Omental fat pad (tissue), 4 donors: ENCODE results near the gene ECI2. TPM values are rescaled to one million over a fixed set of nuclear protein-coding genes. Genes with fewer than 3 reads are reported as not detected.
A peak's percentile ranks its signal among the peaks of the same experiment; 100 is the strongest.

Source experiments
- ATAC-seq: fragments of 150-250 bp; one replicate; pipeline ENCODE4 v1.9.1; 2016; ENCODE audit warnings: mild to moderate bottlenecking, moderate library complexity; ENCODE audit not compliant: low FRiP score
- DNase-seq: peaks from one replicate; pipeline ENCODE4 v3.0.0-alpha.2; 2019; ENCODE audit warnings: low spot score
- total RNA-seq, 4 donors: library from RNA; depleted of rRNA; stranded (reverse); fragments of >200 nt; gene quantifications; one replicate each; pipeline ENCODE4 v1.1.0, GENCODE V29; 2016
- TF ChIP-seq, protein P1 (sequence below), 3 donors: fragments of 450-650 bp; IDR thresholded peaks; one replicate each; pipeline ENCODE4 v1.5.1; 2016 to 2017; ENCODE audit warnings: antibody characterized with exemption in 3 of 3, mild to moderate bottlenecking in 3 of 3, moderate library complexity in 2 of 3

Gene ECI2
- total RNA-seq, 4 donors from 2014 or later, result 48.8 to 82.2 (median 69.1) TPM

- ATAC-seq (no peak), DNase-seq (no peak)
- TF ChIP-seq, protein P1, sequence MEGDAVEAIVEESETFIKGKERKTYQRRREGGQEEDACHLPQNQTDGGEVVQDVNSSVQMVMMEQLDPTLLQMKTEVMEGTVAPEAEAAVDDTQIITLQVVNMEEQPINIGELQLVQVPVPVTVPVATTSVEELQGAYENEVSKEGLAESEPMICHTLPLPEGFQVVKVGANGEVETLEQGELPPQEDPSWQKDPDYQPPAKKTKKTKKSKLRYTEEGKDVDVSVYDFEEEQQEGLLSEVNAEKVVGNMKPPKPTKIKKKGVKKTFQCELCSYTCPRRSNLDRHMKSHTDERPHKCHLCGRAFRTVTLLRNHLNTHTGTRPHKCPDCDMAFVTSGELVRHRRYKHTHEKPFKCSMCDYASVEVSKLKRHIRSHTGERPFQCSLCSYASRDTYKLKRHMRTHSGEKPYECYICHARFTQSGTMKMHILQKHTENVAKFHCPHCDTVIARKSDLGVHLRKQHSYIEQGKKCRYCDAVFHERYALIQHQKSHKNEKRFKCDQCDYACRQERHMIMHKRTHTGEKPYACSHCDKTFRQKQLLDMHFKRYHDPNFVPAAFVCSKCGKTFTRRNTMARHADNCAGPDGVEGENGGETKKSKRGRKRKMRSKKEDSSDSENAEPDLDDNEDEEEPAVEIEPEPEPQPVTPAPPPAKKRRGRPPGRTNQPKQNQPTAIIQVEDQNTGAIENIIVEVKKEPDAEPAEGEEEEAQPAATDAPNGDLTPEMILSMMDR (IDR thresholded peaks at IDR 0.05), result no peak
These were observed 5.9 kb downstream of the ECI2 start for GRCh38 chr6:4129446-4129845.

- ATAC-seq (no peak), DNase-seq (no peak)
- TF ChIP-seq, protein P1 (IDR thresholded peaks at IDR 0.05), result no peak
These were observed 6.6 kb downstream of the ECI2 start for GRCh38 chr6:4128748-4129147.

DNA sequence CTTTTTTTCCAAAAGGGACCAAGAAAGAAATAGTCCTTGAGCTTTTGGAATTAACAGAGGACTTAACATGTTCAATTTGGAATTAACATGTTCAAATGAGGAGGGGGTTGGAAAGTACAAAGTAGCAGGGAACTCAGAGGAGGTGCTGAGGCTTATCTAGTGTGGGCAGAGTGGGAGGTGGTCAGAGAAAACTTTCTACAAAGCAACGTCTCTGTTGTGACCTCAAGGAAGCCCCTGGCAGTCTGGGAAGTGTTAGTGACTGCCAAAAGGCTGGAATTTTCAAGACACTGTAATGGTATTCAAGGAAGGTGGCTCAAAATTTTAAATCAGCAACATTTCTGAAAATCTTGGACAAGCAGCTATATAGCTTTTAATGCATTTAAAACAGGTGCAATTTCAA is 7.3 kb downstream of the ECI2 start:
- TF ChIP-seq, protein P1 (IDR thresholded peaks at IDR 0.05), result no peak
- DNase-seq (no peak), ATAC-seq (no peak)

DNA sequence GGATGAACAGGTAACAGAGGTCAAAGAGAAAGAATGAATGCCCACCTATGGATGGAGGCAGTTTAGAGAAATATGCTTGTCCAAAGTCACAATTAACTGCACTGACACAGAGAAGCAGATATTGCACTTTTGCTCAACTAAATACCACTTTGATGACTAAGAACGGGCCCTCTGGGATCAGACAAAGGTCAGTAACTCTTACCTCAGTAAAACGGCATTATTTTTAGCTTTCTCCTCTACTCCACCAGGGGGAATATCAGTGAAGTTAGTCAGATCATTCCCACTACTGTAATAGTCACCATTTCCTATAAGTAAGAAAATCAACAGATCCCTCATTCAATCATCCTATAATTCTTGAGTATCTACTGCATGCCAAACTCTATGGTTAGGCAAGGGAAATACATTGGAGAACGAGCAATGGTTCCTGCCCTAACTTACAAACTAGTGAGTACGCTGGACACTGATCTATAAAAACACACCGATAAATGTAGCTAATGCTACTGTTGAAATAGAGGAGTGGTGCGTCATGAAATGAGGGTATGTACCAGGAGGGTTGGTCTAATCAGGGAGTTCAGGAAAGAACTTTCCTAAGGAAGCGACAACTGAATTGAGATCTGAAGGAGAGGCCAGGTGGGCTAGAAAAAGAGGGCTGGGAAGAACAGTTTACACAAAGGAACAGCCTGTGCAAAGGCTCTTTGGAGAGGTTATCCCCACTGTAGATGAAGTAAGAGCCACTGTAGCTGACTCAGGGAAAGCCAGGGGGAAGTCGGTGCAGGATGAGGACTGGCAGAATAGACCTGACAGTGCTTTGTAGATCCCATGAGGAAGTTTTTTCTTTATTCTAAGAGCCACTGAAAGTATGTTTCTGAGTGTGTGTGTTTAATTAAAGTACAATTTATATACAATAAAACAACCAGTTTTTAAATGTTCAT is 9.2 kb downstream of the ECI2 start:
- ATAC-seq (peak; percentile 93), DNase-seq (no peak)
- TF ChIP-seq, protein P1 (IDR thresholded peaks at IDR 0.05), result no peak

- ATAC-seq (peak; percentile 43), DNase-seq (no peak)
- TF ChIP-seq, protein P1 (IDR thresholded peaks at IDR 0.05), result no peak
These were observed 9.9 kb downstream of the ECI2 start for GRCh38 chr6:4125500-4125899.

DNA sequence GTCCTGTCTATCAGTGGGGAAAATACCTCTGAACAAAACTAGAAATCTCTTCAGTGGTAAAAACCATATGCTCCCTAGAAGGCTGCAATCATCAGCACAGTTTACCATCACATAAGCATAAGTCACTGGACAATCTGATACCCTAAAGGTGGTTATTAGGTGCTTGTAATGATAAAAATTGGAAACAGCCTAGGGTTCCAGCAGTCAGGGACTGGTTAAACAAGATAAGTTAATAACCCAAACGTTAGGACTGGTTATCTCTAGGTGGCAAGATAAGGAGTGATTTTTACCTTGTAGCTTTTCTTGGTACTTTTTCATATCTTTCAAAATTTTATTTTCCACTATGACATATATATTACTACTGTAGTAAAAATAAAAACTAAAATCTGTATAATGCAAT is 11.0 kb downstream of the ECI2 start:
- TF ChIP-seq, protein P1 (IDR thresholded peaks at IDR 0.05), result no peak
- ATAC-seq, result no peak

GRCh38 chr6:4115741-4116140 is 19.6 kb downstream of the ECI2 start:
- TF ChIP-seq, protein P1 (IDR thresholded peaks at IDR 0.05), result no peak
- ATAC-seq (no peak), DNase-seq (no peak)

More for the DNA sequence above, 11.0 kb downstream of the ECI2 start:
- DNase-seq, result no peak
